H1 (cell line): Measurements from ENCODE around the gene ITGB4. TPM values are rescaled to one million over a fixed set of nuclear protein-coding genes. Genes with fewer than 3 reads are reported as not detected.

ENCODE experiments used
- CTCF ChIA-PET: fragments of 300-600 bp; sonication (Branson Sonifier 250); formaldehyde crosslinking; loops from one replicate; lab custom pipeline; 2021; ENCODE audit not compliant: partially characterized antibody; lab: Charles Lee
- POLR2A ChIA-PET: fragments of 300-600 bp; sonication (Branson Sonifier 250); formaldehyde crosslinking; loops from one replicate; lab custom pipeline; 2021; ENCODE audit warnings: inconsistent platforms; ENCODE audit not compliant: partially characterized antibody; lab: Charles Lee
- DNase-seq, 2 experiments: peaks; one replicate each; pipeline versions ENCODE4 v3.0.0 to v3.0.0-alpha.2; 2010 to 2022; ENCODE audit warnings: low spot score in 2 of 2, low read depth in 1 of 2, mixed read lengths in 1 of 2
- FAIRE-seq: peaks from 2 replicates; lab custom pipeline; 2011; peaks lifted over from hg19 to GRCh38; lab: Jason Lieb, UNC
- H2AFZ ChIP-seq: 2 replicates; pipeline ENCODE4 v1.8.1; 2012; ENCODE audit warnings: low read length, inconsistent platforms
- H2AK5ac ChIP-seq: 2 replicates; pipeline ENCODE4 v1.6.1; 2013; ENCODE audit warnings: low read depth, low read length
- H2BK120ac ChIP-seq: replicated peaks from 2 replicates; pipeline ENCODE3; 2013; ENCODE audit warnings: low read depth, low read length, inconsistent platforms
- H2BK12ac ChIP-seq: 2 replicates; pipeline ENCODE4 v1.6.1; 2013; ENCODE audit warnings: low read depth, low read length
- H2BK15ac ChIP-seq: 2 replicates; pipeline ENCODE4 v1.6.1; 2013; ENCODE audit warnings: low read length
- H2BK20ac ChIP-seq: 2 replicates; pipeline ENCODE4 v1.6.1; 2013; ENCODE audit warnings: low read length
- H2BK5ac ChIP-seq: 2 replicates; pipeline ENCODE4 v1.6.1; 2013; ENCODE audit warnings: low read depth, low read length
- H3K14ac ChIP-seq: 2 replicates; pipeline ENCODE4 v1.6.1; 2013; ENCODE audit warnings: inconsistent platforms; ENCODE audit not compliant: insufficient read length
- H3K18ac ChIP-seq: 2 replicates; pipeline ENCODE4 v1.6.1; 2013; ENCODE audit warnings: low read length; ENCODE audit errors: extremely low read depth
- H3K23ac ChIP-seq: 2 replicates; pipeline ENCODE4 v1.6.1; 2013; ENCODE audit warnings: inconsistent platforms; ENCODE audit not compliant: insufficient read length
- H3K23me2 ChIP-seq: 2 replicates; pipeline ENCODE4 v1.6.1; 2013; ENCODE audit warnings: low read depth, low read length
- H3K27ac ChIP-seq: 2 replicates; pipeline ENCODE4 v1.6.1; 2011; ENCODE audit warnings: low read depth, low read length, inconsistent platforms
- H3K27me3 ChIP-seq, 4 experiments: replicated peaks in 1 of 4; 1 replicate in 1 of 4; 2 replicates in 3 of 4; pipeline versions ENCODE4 v1.6.1 to v1.8.1; 2011 to 2013; ENCODE audit warnings: low read length in 3 of 4, mild to moderate bottlenecking in 3 of 4, inconsistent platforms in 2 of 4, mixed read lengths in 2 of 4, moderate library complexity in 1 of 4; ENCODE audit not compliant: control insufficient read depth in 3 of 4, insufficient read depth in 3 of 4; ENCODE audit errors: extremely low read depth in 1 of 4
- H3K36me3 ChIP-seq, 4 experiments: 2 replicates each; pipeline versions ENCODE4 v1.6.1 to v1.8.1; 2011 to 2013; ENCODE audit warnings: mild to moderate bottlenecking in 4 of 4, low read length in 3 of 4, moderate library complexity in 2 of 4, control low read depth in 1 of 4, inconsistent platforms in 1 of 4; ENCODE audit not compliant: insufficient read depth in 4 of 4, control insufficient read depth in 2 of 4
- H3K4ac ChIP-seq: replicated peaks from 2 replicates; pipeline ENCODE3; 2013; ENCODE audit warnings: low read length, low read depth, mixed read lengths, inconsistent platforms; ENCODE audit not compliant: insufficient read length
- H3K4me1 ChIP-seq, 4 experiments: replicated peaks in 1 of 4; 1 replicate in 1 of 4; 2 replicates in 3 of 4; pipeline versions ENCODE4 v1.6.1 to v1.8.1; 2011 to 2013; ENCODE audit warnings: low read length in 3 of 4, inconsistent platforms in 2 of 4, mixed read lengths in 1 of 4; ENCODE audit not compliant: insufficient read depth in 4 of 4, control insufficient read depth in 3 of 4
- H3K4me2 ChIP-seq, 2 experiments: 2 replicates each; pipeline versions ENCODE4 v1.6.1 to v1.8.1; 2011 to 2013; ENCODE audit warnings: low read depth in 2 of 2, low read length in 2 of 2, control low read depth in 1 of 2, inconsistent platforms in 1 of 2, mild to moderate bottlenecking in 1 of 2; ENCODE audit not compliant: insufficient read depth in 1 of 2
- H3K4me3 ChIP-seq, 4 experiments: fragments of 200-600, 300-600 bp in 1 of 4; sonication (generic), shearing (Covaris generic), sonication (Bioruptor Twin) in 1 of 4; 2 replicates each; pipeline versions ENCODE4 v1.5.1 to v1.8.1; 2011 to 2016; ENCODE audit warnings: low read length in 4 of 4, low read depth in 3 of 4, control low read depth in 2 of 4, inconsistent platforms in 2 of 4, mild to moderate bottlenecking in 2 of 4, mixed read lengths in 1 of 4, moderate library complexity in 1 of 4; ENCODE audit not compliant: insufficient read depth in 2 of 4; ENCODE audit errors: extremely low read depth in 1 of 4
- H3K56ac ChIP-seq: replicated peaks from 2 replicates; pipeline ENCODE3; 2013; ENCODE audit warnings: low read depth, mild to moderate bottlenecking, mixed read lengths, low read length, inconsistent platforms; ENCODE audit not compliant: insufficient read length
- H3K79me1 ChIP-seq: 2 replicates; pipeline ENCODE4 v1.6.1; 2013; ENCODE audit warnings: low read depth, low read length, control low read depth
- H3K79me2 ChIP-seq, 2 experiments: 2 replicates each; pipeline versions ENCODE4 v1.6.1 to v1.8.1; 2012 to 2013; ENCODE audit warnings: low read length in 2 of 2, mild to moderate bottlenecking in 2 of 2, inconsistent platforms in 1 of 2; ENCODE audit not compliant: insufficient read depth in 2 of 2, control insufficient read depth in 1 of 2
- H3K9ac ChIP-seq, 4 experiments: replicated peaks in 1 of 4; 1 replicate in 1 of 4; 2 replicates in 3 of 4; pipeline versions ENCODE4 v1.6.1 to v1.8.1; 2011 to 2013; ENCODE audit warnings: low read depth in 3 of 4, low read length in 3 of 4, control low read depth in 2 of 4, mild to moderate bottlenecking in 2 of 4, moderate library complexity in 2 of 4, inconsistent platforms in 1 of 4; ENCODE audit errors: extremely low read depth in 1 of 4
- H3K9me3 ChIP-seq, 2 experiments: 2 replicates each; pipeline versions ENCODE4 v1.6.1 to v1.8.1; 2012 to 2013; ENCODE audit warnings: mild to moderate bottlenecking in 2 of 2, moderate library complexity in 2 of 2, control low read depth in 1 of 2, inconsistent platforms in 1 of 2, low read depth in 1 of 2, low read length in 1 of 2, mixed read lengths in 1 of 2; ENCODE audit not compliant: insufficient read depth in 2 of 2
- H4K20me1 ChIP-seq, 2 experiments: replicated peaks in 1 of 2; 2 replicates each; pipeline versions ENCODE3 to v1.8.1; 2011 to 2013; ENCODE audit warnings: inconsistent platforms in 2 of 2, low read length in 2 of 2, mild to moderate bottlenecking in 1 of 2; ENCODE audit not compliant: insufficient read depth in 2 of 2, control insufficient read depth in 1 of 2
- H4K5ac ChIP-seq: 2 replicates; pipeline ENCODE4 v1.6.1; 2013; ENCODE audit warnings: low read length, low read depth, mixed read lengths, inconsistent platforms; ENCODE audit not compliant: insufficient read length
- H4K8ac ChIP-seq: 2 replicates; pipeline ENCODE4 v1.8.0; 2013; ENCODE audit warnings: mild to moderate bottlenecking, moderate library complexity, low read length, inconsistent platforms; ENCODE audit not compliant: insufficient read depth; ENCODE audit errors: extremely low read depth
- H4K91ac ChIP-seq: replicated peaks from 2 replicates; pipeline ENCODE3; 2013; ENCODE audit warnings: low read length, mixed read lengths, inconsistent platforms; ENCODE audit not compliant: insufficient read length
- BACH1 ChIP-seq: IDR thresholded peaks from 2 replicates; pipeline ENCODE4 v1.6.1; 2012; ENCODE audit warnings: low read length, improper control_type of control experiment
- BCL11A ChIP-seq, 2 experiments: IDR thresholded peaks; one replicate each; pipeline ENCODE4 v1.6.1; 2011; ENCODE audit warnings: low read depth in 2 of 2, low read length in 2 of 2, mild to moderate bottlenecking in 2 of 2
- CHD1 ChIP-seq: IDR thresholded peaks from 2 replicates; pipeline ENCODE4 v1.6.1; 2012; ENCODE audit warnings: low read depth, low read length, improper control_type of control experiment
- CHD2 ChIP-seq: IDR thresholded peaks from 2 replicates; pipeline ENCODE4 v1.6.1; 2012; ENCODE audit warnings: low read length, improper control_type of control experiment
- CTBP2 ChIP-seq: IDR thresholded peaks from 2 replicates; pipeline ENCODE4 v1.7.0; 2011; ENCODE audit warnings: borderline replicate concordance, mild to moderate bottlenecking, moderate library complexity, mixed read lengths, low read length; ENCODE audit not compliant: insufficient read depth, insufficient read length
- KDM1A ChIP-seq: fragments of 200-600, 300-600 bp; sonication (generic); IDR thresholded peaks from 2 replicates; pipeline ENCODE4 v1.7.1; 2016; ENCODE audit warnings: mild to moderate bottlenecking, low read length, borderline replicate concordance
- RFX5 ChIP-seq: IDR thresholded peaks from 2 replicates; pipeline ENCODE4 v1.6.1; 2011; ENCODE audit warnings: low read depth, low read length, improper control_type of control experiment, borderline replicate concordance
- RXRA ChIP-seq: IDR thresholded peaks from 2 replicates; pipeline ENCODE4 v1.6.1; 2011; ENCODE audit warnings: low read depth, mild to moderate bottlenecking, low read length, moderate library complexity; ENCODE audit not compliant: insufficient read depth
- YY1 ChIP-seq: IDR thresholded peaks from 2 replicates; pipeline ENCODE4 v1.6.1; 2011; ENCODE audit warnings: low read depth, mild to moderate bottlenecking, low read length
- WGBS, 2 experiments: shearing (Covaris generic) in 1 of 2; methylation state at CpG; one replicate each; pipeline versions ENCODE4 v1.1.6 to v1.1.7; 2013 to 2015; ENCODE audit warnings: low lambda C conversion rate in 2 of 2, mixed read lengths in 2 of 2, inconsistent platforms in 1 of 2, low coverage in 1 of 2, missing lambda C conversion rate in 1 of 2; ENCODE audit not compliant: insufficient replicate concordance in 2 of 2, insufficient coverage in 1 of 2, insufficient read length in 1 of 2; ENCODE audit errors: extremely low coverage in 1 of 2, missing lambda C conversion rate in 1 of 2; 5-methylcytosine and 5-hydroxymethylcytosine counted together
- polyA plus RNA-seq, 7 experiments: library from polyadenylated mRNA; depleted of rRNA in 3 of 7; stranded (reverse) in 5 of 7; unstranded in 2 of 7; fragments of >200 nt in 5 of 7; fragments of 200-250 nt in 2 of 7; gene quantifications; 1 replicate in 5 of 7; 2 replicates in 1 of 7; 4 replicates in 1 of 7; pipeline versions ENCODE4 v1.2.1 to v1.2.3, GENCODE V29; 2011 to 2013; ENCODE audit warnings: missing spikeins in 2 of 7, mixed read lengths in 2 of 7
- total RNA-seq: library from RNA; stranded (reverse); fragmentation: NEBNext Ultra II Directional; extraction: Animal tissue kit (Norgen Biotek cat#: 25700); gene quantifications from 2 replicates; pipeline ENCODE4 v1.2.1, GENCODE V29; 2021

The ITGB4 gene
- total and polyA plus RNA-seq, 2 of the 8 experiments (the other 6 are each of a cell fraction or from before 2014, with no cell fraction given): 5.2 to 5.6 TPM

GRCh38 chr17:75791254-75791653 lies 70.0 kb downstream of the ITGB4 start:
- Histone ChIP-seq H3K56ac (no peak overlapping the region), H3K4ac (no peak overlapping the region), H4K5ac (no peak overlapping the region), H2AFZ (no peak overlapping the region), H3K4me3 (no peak overlapping the region), H3K4me2 (no peak overlapping the region), H3K79me1 (peaks cover 11% of the 10 kb centered on the region), H3K9me3 (no peaks in the 10 kb centered on the region), H4K20me1 (peaks cover 2 to 18% of the 10 kb centered on the region in 2 experiments), H3K27me3 (no peaks in the 10 kb centered on the region), H3K23me2 (no peaks in the 10 kb centered on the region), H3K23ac (no peak overlapping the region), H3K27ac (no peak overlapping the region), H2AK5ac (no peak overlapping the region), H3K9ac (no peak overlapping the region), H4K8ac (no peak overlapping the region), H4K91ac (no peak overlapping the region), H3K14ac (no peak overlapping the region), H3K36me3 (peaks cover 3 to 23% (median 12%) of the 10 kb centered on the region in 4 experiments; a peak in 6 of 8 replicates), H2BK12ac (no peak overlapping the region), H3K18ac (no peak overlapping the region), H2BK5ac (no peak overlapping the region), H2BK20ac (no peak overlapping the region), H3K4me1 (peaks cover 0 to 2% (median 0%) of the 10 kb centered on the region in 4 experiments; a peak in 2 of 7 replicates), H2BK15ac (no peak overlapping the region), H3K79me2 (peaks cover 5 to 86% of the 10 kb centered on the region in 2 experiments), H2BK120ac (no peak overlapping the region)
- ChIA-PET POLR2A (interaction anchor here (0.6 to 4.6 kb wide), 6 partner anchors 12 to 214 kb away, joined by 3 to 90 read pairs (median 4); a partner anchor contains a TSS), CTCF (interaction anchor here (1.0 to 3.3 kb wide), 7 partner anchors 8 to 39 kb away, joined by 3 to 14 read pairs (median 5); no protein-coding TSS in a partner anchor)
- FAIRE-seq (no peak), DNase-seq (no peak)
- no peak for TF ChIP-seq RFX5
- no peak for TF ChIP-seq RXRA
- no peak for TF ChIP-seq CHD1
- no peak for TF ChIP-seq BACH1
- TF ChIP-seq BCL11A (IDR thresholded peaks at IDR 0.05; ENCODE audit: low read depth in 2 of 2, low read length in 2 of 2): no peak
- TF ChIP-seq KDM1A: no peak
- TF ChIP-seq YY1: no peak
- no peak for TF ChIP-seq CTBP2
- no peak for TF ChIP-seq CHD2
- WGBS, 2 experiments: 93% methylated on average over 6 of the region's 6 CpGs; no CpG with 5 or more reads in 1 of the 2 experiments
